OCI-LY3 (cell line): ENCODE data around the gene GAS7.

Experiments
- CTCF ChIP-seq: fragments of 200-600, 300-600 bp; sonication (generic); IDR thresholded peaks from 2 replicates; pipeline ENCODE4 v1.5.1; 2014; ENCODE audit warnings: antibody characterized with exemption, low read length, low read depth
- EZH2phosphoT487 ChIP-seq: fragments of 200-600 bp; shearing (Covaris generic); IDR thresholded peaks from 2 replicates; pipeline ENCODE4 v1.6.1; 2018; ENCODE audit warnings: antibody characterized with exemption, mixed run types, low read depth

- TF ChIP-seq CTCF, result no peak
- no peak for TF ChIP-seq EZH2phosphoT487
These were observed 28.2 kb downstream of the GAS7 start for GRCh38 chr17:10170233-10170632.
